Left lung (tissue), 10 donors: ENCODE data around the gene LDB2. TPM values are rescaled to one million over a fixed set of nuclear protein-coding genes. Genes with fewer than 3 reads are reported as not detected.
A peak's percentile ranks its signal among the peaks of the same experiment; 100 is the strongest.

Source experiments
- ATAC-seq: fragments of 200-7000 bp; cut with Tn5 transposase; one replicate; pipeline ENCODE4 v1.9.1; 2020; ENCODE audit warnings: moderate library complexity
- DNase-seq, 4 donors: peaks; one replicate each; pipeline ENCODE4 v3.0.0-alpha.2; 2013 to 2020
- H3K27ac ChIP-seq, 2 donors: fragments of 200-600 bp; sonication (generic) in 1 of 2; one replicate each; pipeline versions ENCODE4 v1.5.0 to v1.8.0; 2020 to 2021
- H3K27me3 ChIP-seq, 2 donors: fragments of 200-600 bp; sonication (generic) in 1 of 2; one replicate each; pipeline versions ENCODE4 v1.5.0 to v1.8.0; 2020 to 2021
- H3K36me3 ChIP-seq, 2 donors: fragments of 200-600 bp; sonication (generic) in 1 of 2; one replicate each; pipeline versions ENCODE4 v1.5.0 to v1.8.0; 2020 to 2021
- H3K4me1 ChIP-seq, 2 donors: fragments of 200-600 bp; one replicate each; pipeline ENCODE4 v1.8.0; 2021
- H3K4me3 ChIP-seq, 2 donors: fragments of 200-600 bp; sonication (generic) in 1 of 2; one replicate each; pipeline versions ENCODE4 v1.5.0 to v1.8.0; 2020 to 2021; ENCODE audit warnings: mild to moderate bottlenecking in 1 of 2
- H3K9me3 ChIP-seq, 2 donors: fragments of 200-600 bp; sonication (generic) in 1 of 2; one replicate each; pipeline versions ENCODE4 v1.5.0 to v1.8.0; 2020 to 2021
- intact Hi-C, 2 donors: fragments of 100-400 bp; cut with DNase I; formaldehyde crosslinking; loops; one replicate each; pipeline versions ENCODE4 v1.11.2 to v1.14.2; 2022
- polyA plus RNA-seq, 6 donors: library from polyadenylated mRNA; unstranded; fragments of 120-200 nt; gene quantifications; one replicate each; pipeline ENCODE4 v1.2.1, GENCODE V29; 2013; ENCODE audit not compliant: insufficient read length in 6 of 6
- total RNA-seq, 2 donors: library from RNA; stranded (reverse); fragmentation: NEBNext Ultra II Directional; extraction: Animal tissue kit (Norgen Biotek cat#: 25700); gene quantifications; one replicate each; pipeline ENCODE4 v1.2.1, GENCODE V29; 2021
- TF ChIP-seq, protein P1 (sequence below), 2 donors: fragments of 200-600 bp; sonication (generic) in 1 of 2; IDR thresholded peaks; one replicate each; pipeline versions ENCODE4 v1.5.0 to v1.8.0; 2021; ENCODE audit warnings: antibody characterized with exemption in 2 of 2
- donor health status: DM: no; HTN: yes; CAD: no.
- donor health status: DM: no; HTN: no; CAD: no.

Gene LDB2
- total and polyA plus RNA-seq, 8 donors, result 37.7 to 97.0 (median 78.5) TPM

GRCh38 chr4:16869594-16870245, 28.7 kb downstream of the LDB2 start:
- TF ChIP-seq, protein P1, sequence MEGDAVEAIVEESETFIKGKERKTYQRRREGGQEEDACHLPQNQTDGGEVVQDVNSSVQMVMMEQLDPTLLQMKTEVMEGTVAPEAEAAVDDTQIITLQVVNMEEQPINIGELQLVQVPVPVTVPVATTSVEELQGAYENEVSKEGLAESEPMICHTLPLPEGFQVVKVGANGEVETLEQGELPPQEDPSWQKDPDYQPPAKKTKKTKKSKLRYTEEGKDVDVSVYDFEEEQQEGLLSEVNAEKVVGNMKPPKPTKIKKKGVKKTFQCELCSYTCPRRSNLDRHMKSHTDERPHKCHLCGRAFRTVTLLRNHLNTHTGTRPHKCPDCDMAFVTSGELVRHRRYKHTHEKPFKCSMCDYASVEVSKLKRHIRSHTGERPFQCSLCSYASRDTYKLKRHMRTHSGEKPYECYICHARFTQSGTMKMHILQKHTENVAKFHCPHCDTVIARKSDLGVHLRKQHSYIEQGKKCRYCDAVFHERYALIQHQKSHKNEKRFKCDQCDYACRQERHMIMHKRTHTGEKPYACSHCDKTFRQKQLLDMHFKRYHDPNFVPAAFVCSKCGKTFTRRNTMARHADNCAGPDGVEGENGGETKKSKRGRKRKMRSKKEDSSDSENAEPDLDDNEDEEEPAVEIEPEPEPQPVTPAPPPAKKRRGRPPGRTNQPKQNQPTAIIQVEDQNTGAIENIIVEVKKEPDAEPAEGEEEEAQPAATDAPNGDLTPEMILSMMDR (IDR thresholded peaks at IDR 0.05), result no peak
- ATAC-seq, result no peak
- Histone ChIP-seq H3K4me1 (no peaks in the 10 kb centered on the region), H3K9me3 (no peaks in the 10 kb centered on the region), H3K27ac (no peak overlapping the region), H3K36me3 (no peaks in the 10 kb centered on the region), H3K4me3 (no peak overlapping the region), H3K27me3 (no peaks in the 10 kb centered on the region)
- no peak for DNase-seq
- intact Hi-C loops, result no loop called here

GRCh38 chr4:16868674-16869073, 29.8 kb downstream of the LDB2 start:
- DNase-seq (no peak), ATAC-seq (no peak)
- H3K4me3 ChIP-seq, result no peak overlapping the region
- TF ChIP-seq, protein P1 (IDR thresholded peaks at IDR 0.05), result no peak
- no peaks in the 10 kb centered on the region for H3K9me3 ChIP-seq
- H3K4me1 ChIP-seq, result no peaks in the 10 kb centered on the region
- H3K36me3 ChIP-seq, result no peaks in the 10 kb centered on the region
- no peak overlapping the region for H3K27ac ChIP-seq
- H3K27me3 ChIP-seq, result no peaks in the 10 kb centered on the region
- intact Hi-C loops, result no loop called here

- H3K36me3 ChIP-seq, result no peaks in the 10 kb centered on the region
- H3K27ac ChIP-seq, result no peak overlapping the region
- TF ChIP-seq, protein P1 (IDR thresholded peaks at IDR 0.05), result no peak
- no peaks in the 10 kb centered on the region for H3K9me3 ChIP-seq
- intact Hi-C loops, result no loop called here
- DNase-seq (no peak), ATAC-seq (no peak)
- no peaks in the 10 kb centered on the region for H3K4me1 ChIP-seq
- H3K27me3 ChIP-seq, result no peaks in the 10 kb centered on the region
- H3K4me3 ChIP-seq, result no peak overlapping the region
Measured at GRCh38 chr4:16867827-16868226, 30.6 kb downstream of the LDB2 start.

DNA sequence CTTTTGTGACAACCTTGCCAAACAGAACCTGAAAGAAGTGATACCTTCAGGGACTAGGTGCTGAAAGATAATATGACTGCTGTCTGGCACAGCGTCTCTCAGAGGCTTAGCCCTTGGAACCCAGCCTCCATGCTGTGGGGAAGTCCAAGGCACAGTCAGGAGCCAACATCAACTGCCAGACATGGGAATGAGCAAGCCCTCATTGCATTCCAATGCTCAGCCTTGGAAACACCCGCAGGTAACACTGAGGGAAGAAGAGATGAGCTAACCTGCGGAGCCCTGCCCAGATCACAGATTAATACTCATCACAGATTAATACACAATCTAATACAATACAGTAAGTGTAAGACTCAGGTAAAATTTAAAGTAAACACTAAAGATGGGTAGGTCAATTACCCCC, 31.5 kb downstream of the LDB2 start:
- Histone ChIP-seq H3K4me3 (no peak overlapping the region), H3K9me3 (no peaks in the 10 kb centered on the region), H3K27ac (peak overlapping the region in 1 of 2 donors; percentile 45), H3K36me3 (no peaks in the 10 kb centered on the region), H3K27me3 (no peaks in the 10 kb centered on the region), H3K4me1 (no peaks in the 10 kb centered on the region)
- DNase-seq (no peak), ATAC-seq (no peak)
- TF ChIP-seq, protein P1 (IDR thresholded peaks at IDR 0.05), result no peak
- intact Hi-C loops, result no loop called here

DNA sequence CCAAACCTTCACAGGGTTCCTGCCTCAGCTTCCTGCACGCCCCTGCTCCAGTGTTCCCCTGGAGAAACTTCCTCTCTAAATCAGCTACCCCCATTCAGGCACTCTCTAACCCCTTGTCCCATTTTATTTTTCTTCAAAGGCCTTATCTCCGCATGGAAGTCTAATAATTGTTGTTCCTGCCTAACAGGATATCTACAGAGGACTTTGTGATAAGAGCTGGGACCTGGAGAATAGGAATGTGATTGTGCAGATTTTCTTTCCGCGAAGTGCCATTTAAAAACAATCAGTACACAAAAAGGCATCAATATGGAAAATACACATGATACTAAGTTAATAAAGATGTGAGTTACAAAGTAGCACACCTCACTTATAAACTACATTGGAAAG, 32.6 kb downstream of the LDB2 start:
- DNase-seq (no peak), ATAC-seq (no peak)
- H3K9me3 ChIP-seq, result no peaks in the 10 kb centered on the region
- intact Hi-C loops, result no loop called here
- peak overlapping the region; percentile 2 to 45 for H3K27ac ChIP-seq
- H3K4me3 ChIP-seq, result no peak overlapping the region
- no peaks in the 10 kb centered on the region for H3K4me1 ChIP-seq
- TF ChIP-seq, protein P1 (IDR thresholded peaks at IDR 0.05), result no peak
- H3K36me3 ChIP-seq, result no peaks in the 10 kb centered on the region
- H3K27me3 ChIP-seq, result no peaks in the 10 kb centered on the region
